ENCODE data around the gene UBE2E1. TPM values are rescaled to one million over a fixed set of nuclear protein-coding genes. Genes with fewer than 3 reads are reported as not detected.

UBE2E1 gene
- total RNA-seq, 4 donors from 2014 or later = 82.4 to 126 (median 115) TPM

DNA sequence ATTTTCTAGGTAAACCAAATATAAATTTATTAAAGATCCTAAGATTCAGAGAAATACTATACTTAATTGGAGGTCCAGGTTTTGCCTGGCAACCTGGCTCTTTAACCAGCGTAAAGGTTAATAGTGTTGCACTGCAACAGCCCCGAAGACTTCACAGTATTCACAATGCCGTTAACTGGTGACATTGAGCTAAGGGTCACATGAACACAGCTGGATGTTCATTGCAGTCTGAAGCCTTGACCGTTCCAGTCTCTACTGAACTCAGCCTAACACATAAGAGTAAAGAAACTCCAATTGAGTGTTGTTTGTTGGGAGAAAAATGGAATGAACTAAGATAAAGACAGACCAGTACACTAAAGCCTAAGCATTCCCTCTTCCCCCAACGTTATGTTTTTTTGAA is 84.2 kb downstream of the UBE2E1 start:
- intact Hi-C loops (cut with DNase I) = no loop called here
- peaks cover 0 to 23% (median 8%) of the 10 kb centered on the region in 4 donors for H3K36me3 ChIP-seq
- WGBS = 87% methylated on average over 5 of the region's 5 CpGs
- DNase-seq (ENCODE audit: extremely low spot score) = no peak
- TF ChIP-seq POLR2A (IDR thresholded peaks at IDR 0.05; ENCODE audit: low read depth) (no peak), EP300 (IDR thresholded peaks at IDR 0.05) (no peak), POLR2AphosphoS5 (IDR thresholded peaks at IDR 0.05) (no peak)
- TF ChIP-seq, protein P1, sequence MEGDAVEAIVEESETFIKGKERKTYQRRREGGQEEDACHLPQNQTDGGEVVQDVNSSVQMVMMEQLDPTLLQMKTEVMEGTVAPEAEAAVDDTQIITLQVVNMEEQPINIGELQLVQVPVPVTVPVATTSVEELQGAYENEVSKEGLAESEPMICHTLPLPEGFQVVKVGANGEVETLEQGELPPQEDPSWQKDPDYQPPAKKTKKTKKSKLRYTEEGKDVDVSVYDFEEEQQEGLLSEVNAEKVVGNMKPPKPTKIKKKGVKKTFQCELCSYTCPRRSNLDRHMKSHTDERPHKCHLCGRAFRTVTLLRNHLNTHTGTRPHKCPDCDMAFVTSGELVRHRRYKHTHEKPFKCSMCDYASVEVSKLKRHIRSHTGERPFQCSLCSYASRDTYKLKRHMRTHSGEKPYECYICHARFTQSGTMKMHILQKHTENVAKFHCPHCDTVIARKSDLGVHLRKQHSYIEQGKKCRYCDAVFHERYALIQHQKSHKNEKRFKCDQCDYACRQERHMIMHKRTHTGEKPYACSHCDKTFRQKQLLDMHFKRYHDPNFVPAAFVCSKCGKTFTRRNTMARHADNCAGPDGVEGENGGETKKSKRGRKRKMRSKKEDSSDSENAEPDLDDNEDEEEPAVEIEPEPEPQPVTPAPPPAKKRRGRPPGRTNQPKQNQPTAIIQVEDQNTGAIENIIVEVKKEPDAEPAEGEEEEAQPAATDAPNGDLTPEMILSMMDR (IDR thresholded peaks at IDR 0.05) = no peak
- H3K9me3 ChIP-seq = no peaks in the 10 kb centered on the region
- no peak overlapping the region for H3K27ac ChIP-seq (replicated peaks in 1 of 4)
- H3K27me3 ChIP-seq = no peaks in the 10 kb centered on the region
- H3K4me1 ChIP-seq = peaks cover 8 to 28% (median 17%) of the 10 kb centered on the region in 4 donors
- H3K4me3 ChIP-seq = no peak overlapping the region

DNA sequence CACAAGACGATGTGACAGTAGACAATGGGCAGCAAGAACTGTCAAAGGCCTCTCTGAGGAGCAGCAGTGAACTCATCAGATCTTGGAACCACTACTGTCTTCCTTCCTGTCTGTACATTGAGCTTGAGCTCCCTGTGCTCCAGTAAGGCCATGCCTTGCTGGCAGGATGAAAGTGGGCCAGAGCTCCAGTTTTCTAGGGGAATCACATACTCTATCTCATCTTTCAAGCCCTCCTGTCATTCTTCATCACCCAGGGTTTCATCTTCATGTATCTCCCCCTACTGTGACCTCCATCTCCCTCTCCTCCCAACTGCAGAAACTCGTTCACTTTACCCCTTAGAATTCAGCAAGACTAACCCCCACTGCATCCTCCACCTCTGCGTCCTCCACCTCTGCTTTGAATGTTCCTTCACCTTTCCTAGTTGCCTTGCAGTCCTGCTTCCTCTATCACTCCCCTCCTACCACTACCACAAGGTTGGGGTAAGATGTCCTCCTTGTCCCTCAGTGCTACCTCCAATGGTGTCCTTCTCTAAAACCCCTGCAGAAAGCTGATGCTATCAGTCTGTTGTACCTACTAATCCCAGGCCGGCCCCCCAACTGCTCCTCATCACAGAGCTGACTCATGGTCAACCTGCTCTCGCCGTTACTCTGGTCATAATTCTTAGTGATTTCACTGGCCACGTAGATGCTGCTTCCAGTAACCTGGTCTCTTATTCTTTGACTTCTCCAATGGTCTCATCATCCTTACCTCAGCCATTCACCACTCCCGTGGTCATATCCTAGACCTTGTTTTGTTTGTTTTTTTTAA is 88.7 kb downstream of the UBE2E1 start:
- Histone ChIP-seq H3K27me3 (no peaks in the 10 kb centered on the region), H3K27ac (replicated peaks in 1 of 4) (no peak overlapping the region), H3K36me3 (peaks cover 0 to 44% (median 23%) of the 10 kb centered on the region in 4 donors), H3K4me1 (peaks cover 0 to under 1% (median 0%) of the 10 kb centered on the region in 4 donors), H3K9me3 (no peaks in the 10 kb centered on the region), H3K4me3 (no peak overlapping the region)
- DNase-seq (ENCODE audit: extremely low spot score) = no peak
- WGBS = 90% methylated on average over 8 of the region's 8 CpGs
- intact Hi-C loops (cut with DNase I) = no loop called here
- TF ChIP-seq, protein P1 (IDR thresholded peaks at IDR 0.05) = no peak
- TF ChIP-seq POLR2AphosphoS5 (IDR thresholded peaks at IDR 0.05) (no peak), EP300 (IDR thresholded peaks at IDR 0.05) (no peak), POLR2A (IDR thresholded peaks at IDR 0.05; ENCODE audit: low read depth) (no peak)

DNA sequence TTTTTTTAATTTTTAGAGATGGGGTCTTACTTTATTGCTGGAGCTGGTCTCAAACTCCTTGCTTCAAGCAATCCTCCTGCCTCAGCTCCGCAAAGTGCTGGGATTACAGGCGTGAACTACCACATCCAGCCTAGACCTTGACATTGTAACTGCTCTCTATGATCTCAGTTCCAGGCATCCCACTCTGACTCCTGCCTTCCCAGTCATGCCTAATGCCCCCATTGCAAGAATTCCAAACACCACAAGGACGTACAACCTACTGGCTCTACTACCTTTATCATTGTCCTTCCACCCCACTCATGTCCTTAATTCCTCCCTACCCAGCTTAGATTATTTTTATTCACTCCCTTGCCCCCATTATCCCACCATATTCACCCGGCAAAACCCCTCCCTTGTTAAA is 89.4 kb downstream of the UBE2E1 start:
- Histone ChIP-seq H3K9me3 (no peaks in the 10 kb centered on the region), H3K4me1 (no peaks in the 10 kb centered on the region), H3K27ac (replicated peaks in 1 of 4) (no peak overlapping the region), H3K27me3 (no peaks in the 10 kb centered on the region), H3K4me3 (no peak overlapping the region), H3K36me3 (peaks cover 2 to 52% (median 25%) of the 10 kb centered on the region in 4 donors)
- TF ChIP-seq POLR2AphosphoS5 (IDR thresholded peaks at IDR 0.05) (no peak), POLR2A (IDR thresholded peaks at IDR 0.05; ENCODE audit: low read depth) (no peak), EP300 (IDR thresholded peaks at IDR 0.05) (no peak)
- TF ChIP-seq, protein P1 (IDR thresholded peaks at IDR 0.05) = no peak
- no peak for DNase-seq (ENCODE audit: extremely low spot score)
- intact Hi-C loops (cut with DNase I) = no loop called here
- WGBS = 93% methylated on average over 4 of the region's 4 CpGs

DNA sequence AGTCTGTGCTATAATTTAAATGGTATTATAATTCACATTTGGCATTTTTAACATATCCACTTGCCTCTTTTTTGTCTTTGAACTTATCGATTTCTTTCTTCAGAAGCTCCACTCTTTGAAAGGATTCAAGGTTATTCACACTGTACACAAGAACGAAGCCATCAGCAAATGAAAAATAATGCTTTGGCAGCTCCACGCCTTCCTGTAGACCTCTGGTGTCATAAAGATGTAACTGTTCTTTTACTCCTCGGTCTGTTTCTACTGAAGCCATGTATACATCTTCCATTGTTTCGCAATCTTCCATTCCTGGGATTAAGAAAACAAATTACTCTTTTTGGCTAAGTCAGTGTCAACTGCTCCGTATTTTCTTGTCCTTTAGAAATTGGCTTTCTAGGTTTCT is 95.0 kb downstream of the UBE2E1 start:
- Histone ChIP-seq H3K36me3 (peaks cover 4 to 47% (median 27%) of the 10 kb centered on the region in 4 donors), H3K4me3 (no peak overlapping the region), H3K9me3 (no peaks in the 10 kb centered on the region), H3K27ac (replicated peaks in 1 of 4) (peak overlapping the region in 1 of 4 donors; percentile 13), H3K27me3 (no peaks in the 10 kb centered on the region), H3K4me1 (no peaks in the 10 kb centered on the region)
- no peak for DNase-seq (ENCODE audit: extremely low spot score)
- intact Hi-C loops (cut with DNase I) = no loop called here
- TF ChIP-seq, protein P1 (IDR thresholded peaks at IDR 0.05) = no peak
- TF ChIP-seq EP300 (IDR thresholded peaks at IDR 0.05) = no peak
- TF ChIP-seq POLR2A (IDR thresholded peaks at IDR 0.05; ENCODE audit: low read depth) = no peak
- no peak for TF ChIP-seq POLR2AphosphoS5 (IDR thresholded peaks at IDR 0.05)
- 78% methylated on average over 6 of the region's 6 CpGs for WGBS
